ENCODE data around the gene SLC6A1. TPM values are rescaled to one million over a fixed set of nuclear protein-coding genes. Genes with fewer than 3 reads are reported as not detected.

Gene SLC6A1
- total and polyA plus RNA-seq, 2 of the 13 experiments (the other 11 are each of a cell fraction or from before 2014, with no cell fraction given) = not detected

GRCh38 chr3:11071096-11071755 lies 78.7 kb downstream of the SLC6A1 start:
- Histone ChIP-seq H3K79me2 (ENCODE audit: insufficient read depth, low read length) (no peaks in the 10 kb centered on the region), H3K4me2 (ENCODE audit: low read depth, low read length) (no peak overlapping the region), H3K9ac (ENCODE audit: insufficient read depth, low read depth, low read length) (no peak overlapping the region), H3K4me1 (ENCODE audit: insufficient read depth, low read length) (no peaks in the 10 kb centered on the region), H4K20me1 (ENCODE audit: insufficient read depth, low read length) (0 out of 2 replicates have a peak, but pooled peaks cover under 1% of the 10 kb centered on the region), H3K27ac (ENCODE audit: extremely low read length, insufficient read depth, low read length) (no peak overlapping the region), H3K9me3 (ENCODE audit: low read length) (no peaks in the 10 kb centered on the region), H3K27me3 (ENCODE audit: control insufficient read depth in 1 of 2, insufficient read depth in 2 of 2, low read length in 2 of 2) (peaks cover 0 to 9% of the 10 kb centered on the region in 2 experiments; a peak in 1 of 5 replicates), H3K4me3 (replicated peaks in 1 of 3; ENCODE audit: insufficient read depth in 1 of 3, low read depth in 2 of 3, low read length in 3 of 3) (no peak overlapping the region), H3K36me3 (replicated peaks in 1 of 2; ENCODE audit: control insufficient read depth in 1 of 2, insufficient read depth in 2 of 2, low read length in 2 of 2) (no peaks in the 10 kb centered on the region), H2AFZ (ENCODE audit: low read length) (no peak overlapping the region)
- in situ Hi-C loops (cut with HindIII; ENCODE audit: extremely low pct_ligation_motif_present, low pct_unique_long_range_greater_than_20kb) (no loop called here), intact Hi-C loops (cut with micrococcal nuclease; ENCODE audit: unreplicated experiment) (no loop called here)
- CTCF ChIA-PET (ENCODE audit: low intra/inter-chr PET ratio, low total read pairs) = no interaction called here
- no TSS peak for BruUV-seq (replicated peaks)
- 42% methylated on average over 14 of the region's 26 CpGs for WGBS (ENCODE audit: low lambda C conversion rate)
- ATAC-seq (no peak), DNase-seq (ENCODE audit: low spot score) (no peak), FAIRE-seq (no peak)
- TF ChIP-seq ZNF549 (CRISPR knock-in tag; IDR thresholded peaks at IDR 0.05) = no peak
- TF ChIP-seq, protein P1, sequence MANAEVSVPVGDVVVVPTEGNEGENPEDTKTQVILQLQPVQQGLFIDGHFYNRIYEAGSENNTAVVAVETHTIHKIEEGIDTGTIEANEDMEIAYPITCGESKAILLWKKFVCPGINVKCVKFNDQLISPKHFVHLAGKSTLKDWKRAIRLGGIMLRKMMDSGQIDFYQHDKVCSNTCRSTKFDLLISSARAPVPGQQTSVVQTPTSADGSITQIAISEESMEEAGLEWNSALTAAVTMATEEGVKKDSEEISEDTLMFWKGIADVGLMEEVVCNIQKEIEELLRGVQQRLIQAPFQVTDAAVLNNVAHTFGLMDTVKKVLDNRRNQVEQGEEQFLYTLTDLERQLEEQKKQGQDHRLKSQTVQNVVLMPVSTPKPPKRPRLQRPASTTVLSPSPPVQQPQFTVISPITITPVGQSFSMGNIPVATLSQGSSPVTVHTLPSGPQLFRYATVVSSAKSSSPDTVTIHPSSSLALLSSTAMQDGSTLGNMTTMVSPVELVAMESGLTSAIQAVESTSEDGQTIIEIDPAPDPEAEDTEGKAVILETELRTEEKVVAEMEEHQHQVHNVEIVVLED (CRISPR knock-in tag; IDR thresholded peaks at IDR 0.05; ENCODE audit: borderline replicate concordance) = no peak
- TF ChIP-seq ZNF225 (CRISPR knock-in tag; IDR thresholded peaks at IDR 0.05) = no peak
- TF ChIP-seq TFDP2 (CRISPR knock-in tag; IDR thresholded peaks at IDR 0.05) = no peak
- TF ChIP-seq HOXD1 (CRISPR knock-in tag; IDR thresholded peaks at IDR 0.05) = no peak
- TF ChIP-seq, protein P2, sequence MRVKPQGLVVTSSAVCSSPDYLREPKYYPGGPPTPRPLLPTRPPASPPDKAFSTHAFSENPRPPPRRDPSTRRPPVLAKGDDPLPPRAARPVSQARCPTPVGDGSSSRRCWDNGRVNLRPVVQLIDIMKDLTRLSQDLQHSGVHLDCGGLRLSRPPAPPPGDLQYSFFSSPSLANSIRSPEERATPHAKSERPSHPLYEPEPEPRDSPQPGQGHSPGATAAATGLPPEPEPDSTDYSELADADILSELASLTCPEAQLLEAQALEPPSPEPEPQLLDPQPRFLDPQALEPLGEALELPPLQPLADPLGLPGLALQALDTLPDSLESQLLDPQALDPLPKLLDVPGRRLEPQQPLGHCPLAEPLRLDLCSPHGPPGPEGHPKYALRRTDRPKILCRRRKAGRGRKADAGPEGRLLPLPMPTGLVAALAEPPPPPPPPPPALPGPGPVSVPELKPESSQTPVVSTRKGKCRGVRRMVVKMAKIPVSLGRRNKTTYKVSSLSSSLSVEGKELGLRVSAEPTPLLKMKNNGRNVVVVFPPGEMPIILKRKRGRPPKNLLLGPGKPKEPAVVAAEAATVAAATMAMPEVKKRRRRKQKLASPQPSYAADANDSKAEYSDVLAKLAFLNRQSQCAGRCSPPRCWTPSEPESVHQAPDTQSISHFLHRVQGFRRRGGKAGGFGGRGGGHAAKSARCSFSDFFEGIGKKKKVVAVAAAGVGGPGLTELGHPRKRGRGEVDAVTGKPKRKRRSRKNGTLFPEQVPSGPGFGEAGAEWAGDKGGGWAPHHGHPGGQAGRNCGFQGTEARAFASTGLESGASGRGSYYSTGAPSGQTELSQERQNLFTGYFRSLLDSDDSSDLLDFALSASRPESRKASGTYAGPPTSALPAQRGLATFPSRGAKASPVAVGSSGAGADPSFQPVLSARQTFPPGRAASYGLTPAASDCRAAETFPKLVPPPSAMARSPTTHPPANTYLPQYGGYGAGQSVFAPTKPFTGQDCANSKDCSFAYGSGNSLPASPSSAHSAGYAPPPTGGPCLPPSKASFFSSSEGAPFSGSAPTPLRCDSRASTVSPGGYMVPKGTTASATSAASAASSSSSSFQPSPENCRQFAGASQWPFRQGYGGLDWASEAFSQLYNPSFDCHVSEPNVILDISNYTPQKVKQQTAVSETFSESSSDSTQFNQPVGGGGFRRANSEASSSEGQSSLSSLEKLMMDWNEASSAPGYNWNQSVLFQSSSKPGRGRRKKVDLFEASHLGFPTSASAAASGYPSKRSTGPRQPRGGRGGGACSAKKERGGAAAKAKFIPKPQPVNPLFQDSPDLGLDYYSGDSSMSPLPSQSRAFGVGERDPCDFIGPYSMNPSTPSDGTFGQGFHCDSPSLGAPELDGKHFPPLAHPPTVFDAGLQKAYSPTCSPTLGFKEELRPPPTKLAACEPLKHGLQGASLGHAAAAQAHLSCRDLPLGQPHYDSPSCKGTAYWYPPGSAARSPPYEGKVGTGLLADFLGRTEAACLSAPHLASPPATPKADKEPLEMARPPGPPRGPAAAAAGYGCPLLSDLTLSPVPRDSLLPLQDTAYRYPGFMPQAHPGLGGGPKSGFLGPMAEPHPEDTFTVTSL (CRISPR knock-in tag; IDR thresholded peaks at IDR 0.05; ENCODE audit: borderline replicate concordance) = no peak
- no peak for TF ChIP-seq TBL1XR1 (IDR thresholded peaks at IDR 0.05; ENCODE audit: borderline replicate concordance, low read length, partially characterized antibody)
- no peak for TF ChIP-seq RCOR2 (CRISPR knock-in tag; IDR thresholded peaks at IDR 0.05)
- no peak for TF ChIP-seq ATF7-NPFF (CRISPR knock-in tag; IDR thresholded peaks at IDR 0.05; ENCODE audit: low read depth)
- TF ChIP-seq TAF1 (CRISPR knock-in tag; IDR thresholded peaks at IDR 0.05) = no peak
- no peak for TF ChIP-seq GLI4 (CRISPR knock-in tag; IDR thresholded peaks at IDR 0.05; ENCODE audit: borderline replicate concordance)
- TF ChIP-seq, protein P3, sequence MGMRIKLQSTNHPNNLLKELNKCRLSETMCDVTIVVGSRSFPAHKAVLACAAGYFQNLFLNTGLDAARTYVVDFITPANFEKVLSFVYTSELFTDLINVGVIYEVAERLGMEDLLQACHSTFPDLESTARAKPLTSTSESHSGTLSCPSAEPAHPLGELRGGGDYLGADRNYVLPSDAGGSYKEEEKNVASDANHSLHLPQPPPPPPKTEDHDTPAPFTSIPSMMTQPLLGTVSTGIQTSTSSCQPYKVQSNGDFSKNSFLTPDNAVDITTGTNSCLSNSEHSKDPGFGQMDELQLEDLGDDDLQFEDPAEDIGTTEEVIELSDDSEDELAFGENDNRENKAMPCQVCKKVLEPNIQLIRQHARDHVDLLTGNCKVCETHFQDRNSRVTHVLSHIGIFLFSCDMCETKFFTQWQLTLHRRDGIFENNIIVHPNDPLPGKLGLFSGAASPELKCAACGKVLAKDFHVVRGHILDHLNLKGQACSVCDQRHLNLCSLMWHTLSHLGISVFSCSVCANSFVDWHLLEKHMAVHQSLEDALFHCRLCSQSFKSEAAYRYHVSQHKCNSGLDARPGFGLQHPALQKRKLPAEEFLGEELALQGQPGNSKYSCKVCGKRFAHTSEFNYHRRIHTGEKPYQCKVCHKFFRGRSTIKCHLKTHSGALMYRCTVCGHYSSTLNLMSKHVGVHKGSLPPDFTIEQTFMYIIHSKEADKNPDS (CRISPR knock-in tag; IDR thresholded peaks at IDR 0.05) = no peak
- POLR2A ChIA-PET = no interaction called here

All from HepG2 (cell line).